GM12872 (cell line): ENCODE results near the gene TSPEAR.
"Not testable (repeated sequence)": the region's sequence is repeated elsewhere in the genome, so short reads cannot be mapped to it uniquely, and the experiment has no call there.

Source experiments
- TF ChIP-seq, protein P1 (sequence below): IDR thresholded peaks from 3 replicates; pipeline ENCODE4 v1.5.1; 2011; ENCODE audit warnings: low read depth, mild to moderate bottlenecking, low read length, moderate library complexity; ENCODE audit not compliant: insufficient read depth

Gene TSPEAR

GRCh38 chr21:44650265-44650972 is 61.0 kb downstream of the TSPEAR start:
- TF ChIP-seq, protein P1, sequence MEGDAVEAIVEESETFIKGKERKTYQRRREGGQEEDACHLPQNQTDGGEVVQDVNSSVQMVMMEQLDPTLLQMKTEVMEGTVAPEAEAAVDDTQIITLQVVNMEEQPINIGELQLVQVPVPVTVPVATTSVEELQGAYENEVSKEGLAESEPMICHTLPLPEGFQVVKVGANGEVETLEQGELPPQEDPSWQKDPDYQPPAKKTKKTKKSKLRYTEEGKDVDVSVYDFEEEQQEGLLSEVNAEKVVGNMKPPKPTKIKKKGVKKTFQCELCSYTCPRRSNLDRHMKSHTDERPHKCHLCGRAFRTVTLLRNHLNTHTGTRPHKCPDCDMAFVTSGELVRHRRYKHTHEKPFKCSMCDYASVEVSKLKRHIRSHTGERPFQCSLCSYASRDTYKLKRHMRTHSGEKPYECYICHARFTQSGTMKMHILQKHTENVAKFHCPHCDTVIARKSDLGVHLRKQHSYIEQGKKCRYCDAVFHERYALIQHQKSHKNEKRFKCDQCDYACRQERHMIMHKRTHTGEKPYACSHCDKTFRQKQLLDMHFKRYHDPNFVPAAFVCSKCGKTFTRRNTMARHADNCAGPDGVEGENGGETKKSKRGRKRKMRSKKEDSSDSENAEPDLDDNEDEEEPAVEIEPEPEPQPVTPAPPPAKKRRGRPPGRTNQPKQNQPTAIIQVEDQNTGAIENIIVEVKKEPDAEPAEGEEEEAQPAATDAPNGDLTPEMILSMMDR: no peak

- TF ChIP-seq, protein P1: no peak
Measured at GRCh38 chr21:44649521-44650100, 61.8 kb downstream of the TSPEAR start.

GRCh38 chr21:44648557-44649311 is 62.6 kb downstream of the TSPEAR start:
- TF ChIP-seq, protein P1: no peak

- TF ChIP-seq, protein P1: no peak
Measured at GRCh38 chr21:44647222-44647552, 64.2 kb downstream of the TSPEAR start.

GRCh38 chr21:44646366-44647221 is 64.8 kb downstream of the TSPEAR start, which contains the start of gene KRTAP10-11:
Gene KRTAP10-11, plus strand, starts transcription at chr21:44646414. Its CDS starts 45 bp downstream, at chr21:44646459.
- TF ChIP-seq, protein P1: not testable (repeated sequence)

- TF ChIP-seq, protein P1: no peak
Measured at GRCh38 chr21:44644878-44645277, 66.5 kb downstream of the TSPEAR start.
